Neural cell (in vitro differentiated cells): ENCODE measurements around the gene VAT1L.

ENCODE experiments used
- TAF1 ChIP-seq: IDR thresholded peaks from 2 replicates; pipeline ENCODE4 v1.6.1; 2012; ENCODE audit warnings: low read depth
- TF ChIP-seq, protein P1 (sequence below): fragments of 450-650 bp; IDR thresholded peaks from 2 replicates; pipeline ENCODE4 v1.5.1; 2014; ENCODE audit warnings: antibody characterized with exemption, mild to moderate bottlenecking, moderate library complexity; ENCODE audit not compliant: poor library complexity, severe bottlenecking

DNA sequence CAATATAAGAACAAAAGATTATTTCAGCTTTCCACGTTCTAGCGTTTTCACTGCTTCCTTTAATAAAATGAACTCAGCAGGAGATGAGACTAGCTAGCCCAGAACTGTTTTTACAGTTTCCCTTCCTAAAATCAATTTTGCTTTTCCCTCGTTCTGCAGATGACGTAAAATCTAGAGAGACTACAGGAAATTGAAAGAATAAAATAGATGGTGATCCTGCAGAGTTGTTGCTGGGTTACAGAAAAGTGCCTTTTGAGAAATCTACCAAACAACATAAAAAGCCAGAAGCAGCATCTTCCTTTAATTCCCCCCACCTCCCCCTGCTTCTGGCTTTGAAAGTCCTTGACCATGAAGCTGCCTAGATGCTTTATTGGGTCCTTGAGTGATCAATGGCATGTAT lies 137.2 kb downstream of the VAT1L start:
- TF ChIP-seq, protein P1, sequence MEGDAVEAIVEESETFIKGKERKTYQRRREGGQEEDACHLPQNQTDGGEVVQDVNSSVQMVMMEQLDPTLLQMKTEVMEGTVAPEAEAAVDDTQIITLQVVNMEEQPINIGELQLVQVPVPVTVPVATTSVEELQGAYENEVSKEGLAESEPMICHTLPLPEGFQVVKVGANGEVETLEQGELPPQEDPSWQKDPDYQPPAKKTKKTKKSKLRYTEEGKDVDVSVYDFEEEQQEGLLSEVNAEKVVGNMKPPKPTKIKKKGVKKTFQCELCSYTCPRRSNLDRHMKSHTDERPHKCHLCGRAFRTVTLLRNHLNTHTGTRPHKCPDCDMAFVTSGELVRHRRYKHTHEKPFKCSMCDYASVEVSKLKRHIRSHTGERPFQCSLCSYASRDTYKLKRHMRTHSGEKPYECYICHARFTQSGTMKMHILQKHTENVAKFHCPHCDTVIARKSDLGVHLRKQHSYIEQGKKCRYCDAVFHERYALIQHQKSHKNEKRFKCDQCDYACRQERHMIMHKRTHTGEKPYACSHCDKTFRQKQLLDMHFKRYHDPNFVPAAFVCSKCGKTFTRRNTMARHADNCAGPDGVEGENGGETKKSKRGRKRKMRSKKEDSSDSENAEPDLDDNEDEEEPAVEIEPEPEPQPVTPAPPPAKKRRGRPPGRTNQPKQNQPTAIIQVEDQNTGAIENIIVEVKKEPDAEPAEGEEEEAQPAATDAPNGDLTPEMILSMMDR, result no peak
- TF ChIP-seq TAF1, result no peak
